SK-N-MC (cell line): ENCODE measurements around the gene KIAA0040.

Experiments used
- EZH2 ChIP-seq: fragments of 200-600 bp; sonication (generic); IDR thresholded peaks from one replicate; pipeline ENCODE4 v1.6.1; 2017; ENCODE audit warnings: antibody characterized with exemption
- POLR2AphosphoS5 ChIP-seq: IDR thresholded peaks from 2 replicates; pipeline ENCODE4 v1.6.1; 2012; ENCODE audit warnings: mild to moderate bottlenecking, low read depth, low read length, borderline replicate concordance

- TF ChIP-seq EZH2 (no peak), POLR2AphosphoS5 (no peak)
Observed at GRCh38 chr1:175173531-175173930, 19.0 kb downstream of the KIAA0040 start.
